Hepatocyte (in vitro differentiated cells): Measurements from ENCODE around the gene PUM2. TPM values are rescaled to one million over a fixed set of nuclear protein-coding genes. Genes with fewer than 3 reads are reported as not detected.

Experiments used
- DNase-seq: peaks from one replicate; pipeline ENCODE4 v3.0.0-alpha.2; 2016; ENCODE audit warnings: low spot score
- H2AFZ ChIP-seq: fragments of 200-600 bp; sonication (generic); 2 replicates; pipeline ENCODE4 v1.6.0; 2016; ENCODE audit warnings: antibody characterized with exemption, mild to moderate bottlenecking
- H3K27ac ChIP-seq: fragments of 200-600 bp; sonication (generic); 2 replicates; pipeline ENCODE4 v1.5.1; 2016; ENCODE audit warnings: mild to moderate bottlenecking
- H3K27me3 ChIP-seq: fragments of 200-600 bp; sonication (generic); 2 replicates; pipeline ENCODE4 v1.6.1; 2016
- H3K36me3 ChIP-seq: fragments of 200-600 bp; sonication (generic); replicated peaks from 2 replicates; pipeline ENCODE4 v1.5.1; 2016; ENCODE audit warnings: low read depth; ENCODE audit not compliant: insufficient read depth
- H3K4me1 ChIP-seq: fragments of 200-600 bp; sonication (generic); 2 replicates; pipeline ENCODE4 v1.5.1; 2016; ENCODE audit warnings: mild to moderate bottlenecking, moderate library complexity; ENCODE audit not compliant: insufficient read depth
- H3K4me2 ChIP-seq: fragments of 200-600 bp; sonication (generic); 2 replicates; pipeline ENCODE4 v1.6.0; 2016
- H3K4me3 ChIP-seq: fragments of 200-600 bp; sonication (generic); 2 replicates; pipeline ENCODE4 v1.5.1; 2016; ENCODE audit warnings: mild to moderate bottlenecking
- H3K79me2 ChIP-seq: fragments of 200-600 bp; sonication (generic); 2 replicates; pipeline ENCODE4 v1.6.0; 2017; ENCODE audit warnings: mild to moderate bottlenecking
- H3K9me2 ChIP-seq: fragments of 200-600 bp; sonication (generic); replicated peaks from 2 replicates; pipeline ENCODE4 v1.6.0; 2017; ENCODE audit warnings: mild to moderate bottlenecking; ENCODE audit not compliant: insufficient read depth
- H3K9me3 ChIP-seq: fragments of 200-600 bp; sonication (generic); 2 replicates; pipeline ENCODE4 v1.5.1; 2016; ENCODE audit warnings: low read depth, mild to moderate bottlenecking
- H4K20me1 ChIP-seq: fragments of 200-600 bp; sonication (generic); 2 replicates; pipeline ENCODE4 v1.6.0; 2016; ENCODE audit warnings: mild to moderate bottlenecking; ENCODE audit not compliant: insufficient read depth, poor library complexity, severe bottlenecking
- EZH2 ChIP-seq: fragments of 200-600 bp; sonication (generic); IDR thresholded peaks from 2 replicates; pipeline ENCODE4 v1.6.1; 2016; ENCODE audit warnings: antibody characterized with exemption, mild to moderate bottlenecking, borderline replicate concordance
- EZH2phosphoT487 ChIP-seq: fragments of 200-600 bp; sonication (generic); IDR thresholded peaks from one replicate; pipeline ENCODE4 v1.6.1; 2018; ENCODE audit warnings: antibody characterized with exemption, mild to moderate bottlenecking, low read depth, moderate library complexity; ENCODE audit not compliant: unreplicated experiment, severe bottlenecking
- WGBS: methylation state at CpG from one replicate; pipeline ENCODE4 v1.1.6; 2016; ENCODE audit warnings: low lambda C conversion rate; ENCODE audit errors: missing lambda C conversion rate; 5-methylcytosine and 5-hydroxymethylcytosine counted together
- polyA plus RNA-seq: library from polyadenylated mRNA; unstranded; fragments of >200 nt; fragmentation: Nextera tagmentation; extraction: Ambion mirVana; gene quantifications from 2 replicates; pipeline ENCODE4 v1.2.1, GENCODE V29; 2016
- total RNA-seq: library from RNA; depleted of rRNA; stranded (reverse); fragments of >200 nt; gene quantifications from 2 replicates; pipeline ENCODE4 v1.2.3, GENCODE V29; 2014
- TF ChIP-seq, protein P1 (sequence below): fragments of 200-600 bp; sonication (generic); IDR thresholded peaks from 2 replicates; pipeline ENCODE4 v1.5.1; 2016; ENCODE audit warnings: antibody characterized with exemption, mild to moderate bottlenecking; ENCODE audit not compliant: poor library complexity

Gene PUM2
- total and polyA plus RNA-seq, 2 experiments from 2014 or later = 14.4 to 55.5 TPM

DNA sequence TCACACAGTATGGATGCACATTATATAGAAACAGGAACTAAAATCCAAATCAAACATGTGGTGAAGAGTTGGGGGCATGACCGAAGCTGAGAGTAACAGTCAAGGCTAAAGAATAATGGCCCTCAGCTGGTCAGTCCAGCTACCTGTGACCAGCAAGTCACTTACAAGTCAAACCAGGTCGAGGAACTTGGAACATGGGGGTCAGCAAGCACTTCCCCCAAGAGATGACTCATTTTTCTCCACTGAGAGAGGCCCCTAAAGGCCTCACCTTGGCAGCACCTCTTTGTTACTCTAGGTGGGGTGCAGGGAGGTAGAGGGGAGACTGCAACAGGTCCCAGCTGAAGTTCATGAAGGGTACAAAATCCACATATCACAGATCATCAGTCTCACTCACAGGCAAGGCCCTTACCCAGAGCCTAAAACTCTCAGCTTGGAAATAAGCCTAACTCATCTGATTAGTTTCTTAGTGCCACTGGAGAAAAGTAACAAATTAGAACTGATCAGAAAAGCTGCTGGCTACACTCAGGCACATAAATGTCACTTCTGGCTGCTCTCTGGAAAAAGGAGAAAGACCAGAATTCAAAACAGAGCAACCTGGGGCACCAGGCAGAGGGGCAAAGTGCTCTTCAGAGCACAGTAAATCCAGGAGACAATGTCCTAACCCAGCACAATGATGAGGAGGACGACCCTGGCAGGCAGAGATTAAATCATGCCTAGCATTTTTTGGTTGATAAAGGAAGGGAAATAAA lies 129.7 kb downstream of the PUM2 start:
- H3K9me2 ChIP-seq = no peaks in the 10 kb centered on the region
- H3K36me3 ChIP-seq = no peaks in the 10 kb centered on the region
- no peak overlapping the region for H3K4me3 ChIP-seq
- DNase-seq = no peak
- H4K20me1 ChIP-seq = no peaks in the 10 kb centered on the region
- no peaks in the 10 kb centered on the region for H3K27me3 ChIP-seq
- peak overlapping the region; percentile 97 for H3K27ac ChIP-seq
- H3K4me1 ChIP-seq = peaks cover 27% of the 10 kb centered on the region
- H3K79me2 ChIP-seq = peaks cover 75% of the 10 kb centered on the region
- H3K9me3 ChIP-seq = no peaks in the 10 kb centered on the region
- no peak overlapping the region for H2AFZ ChIP-seq
- TF ChIP-seq, protein P1, sequence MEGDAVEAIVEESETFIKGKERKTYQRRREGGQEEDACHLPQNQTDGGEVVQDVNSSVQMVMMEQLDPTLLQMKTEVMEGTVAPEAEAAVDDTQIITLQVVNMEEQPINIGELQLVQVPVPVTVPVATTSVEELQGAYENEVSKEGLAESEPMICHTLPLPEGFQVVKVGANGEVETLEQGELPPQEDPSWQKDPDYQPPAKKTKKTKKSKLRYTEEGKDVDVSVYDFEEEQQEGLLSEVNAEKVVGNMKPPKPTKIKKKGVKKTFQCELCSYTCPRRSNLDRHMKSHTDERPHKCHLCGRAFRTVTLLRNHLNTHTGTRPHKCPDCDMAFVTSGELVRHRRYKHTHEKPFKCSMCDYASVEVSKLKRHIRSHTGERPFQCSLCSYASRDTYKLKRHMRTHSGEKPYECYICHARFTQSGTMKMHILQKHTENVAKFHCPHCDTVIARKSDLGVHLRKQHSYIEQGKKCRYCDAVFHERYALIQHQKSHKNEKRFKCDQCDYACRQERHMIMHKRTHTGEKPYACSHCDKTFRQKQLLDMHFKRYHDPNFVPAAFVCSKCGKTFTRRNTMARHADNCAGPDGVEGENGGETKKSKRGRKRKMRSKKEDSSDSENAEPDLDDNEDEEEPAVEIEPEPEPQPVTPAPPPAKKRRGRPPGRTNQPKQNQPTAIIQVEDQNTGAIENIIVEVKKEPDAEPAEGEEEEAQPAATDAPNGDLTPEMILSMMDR = no peak
- TF ChIP-seq EZH2phosphoT487 (no peak), EZH2 (no peak)
- 64% methylated on average over 3 of the region's 3 CpGs for WGBS
- H3K4me2 ChIP-seq = peak overlapping the region; percentile 99

DNA sequence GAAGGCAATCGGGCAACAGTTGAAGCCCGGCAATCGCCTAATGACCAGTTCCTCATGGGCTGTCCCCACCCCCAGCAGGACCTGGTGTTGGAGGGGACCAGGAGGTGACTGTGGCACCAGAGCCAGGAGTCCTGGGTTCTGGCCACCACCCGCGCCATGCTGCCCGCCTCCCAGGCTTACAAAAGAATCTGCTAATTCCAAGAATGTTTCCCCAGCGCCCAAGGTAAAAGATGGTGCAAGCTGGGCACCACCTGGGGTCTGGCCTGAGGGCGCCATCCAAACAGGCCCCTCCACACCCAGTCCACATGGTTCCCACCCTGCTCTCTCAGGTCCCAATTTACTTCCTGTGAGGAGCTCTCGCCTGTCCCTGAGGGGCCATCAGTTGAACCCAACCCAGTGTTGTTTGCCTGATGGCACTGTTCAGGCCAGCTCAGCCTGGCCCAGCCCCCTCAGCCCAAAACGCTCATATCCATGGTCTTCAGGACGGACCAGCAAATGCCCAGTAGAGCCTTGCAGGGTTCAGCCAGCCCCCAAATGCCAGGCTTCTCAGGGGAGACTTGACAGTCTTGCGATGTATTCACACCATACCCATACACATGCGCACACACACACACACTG lies 130.8 kb downstream of the PUM2 start:
- Histone ChIP-seq H4K20me1 (no peaks in the 10 kb centered on the region), H3K79me2 (peaks cover 84% of the 10 kb centered on the region), H3K4me3 (no peak overlapping the region), H3K36me3 (no peaks in the 10 kb centered on the region), H3K4me2 (no peak overlapping the region), H2AFZ (no peak overlapping the region), H3K9me3 (no peaks in the 10 kb centered on the region), H3K4me1 (peaks cover 32% of the 10 kb centered on the region), H3K27ac (no peak overlapping the region), H3K9me2 (no peaks in the 10 kb centered on the region), H3K27me3 (no peaks in the 10 kb centered on the region)
- no peak for TF ChIP-seq EZH2phosphoT487
- no peak for TF ChIP-seq EZH2
- TF ChIP-seq, protein P1 = no peak
- no peak for DNase-seq
- 96% methylated on average over 13 of the region's 13 CpGs for WGBS

DNA sequence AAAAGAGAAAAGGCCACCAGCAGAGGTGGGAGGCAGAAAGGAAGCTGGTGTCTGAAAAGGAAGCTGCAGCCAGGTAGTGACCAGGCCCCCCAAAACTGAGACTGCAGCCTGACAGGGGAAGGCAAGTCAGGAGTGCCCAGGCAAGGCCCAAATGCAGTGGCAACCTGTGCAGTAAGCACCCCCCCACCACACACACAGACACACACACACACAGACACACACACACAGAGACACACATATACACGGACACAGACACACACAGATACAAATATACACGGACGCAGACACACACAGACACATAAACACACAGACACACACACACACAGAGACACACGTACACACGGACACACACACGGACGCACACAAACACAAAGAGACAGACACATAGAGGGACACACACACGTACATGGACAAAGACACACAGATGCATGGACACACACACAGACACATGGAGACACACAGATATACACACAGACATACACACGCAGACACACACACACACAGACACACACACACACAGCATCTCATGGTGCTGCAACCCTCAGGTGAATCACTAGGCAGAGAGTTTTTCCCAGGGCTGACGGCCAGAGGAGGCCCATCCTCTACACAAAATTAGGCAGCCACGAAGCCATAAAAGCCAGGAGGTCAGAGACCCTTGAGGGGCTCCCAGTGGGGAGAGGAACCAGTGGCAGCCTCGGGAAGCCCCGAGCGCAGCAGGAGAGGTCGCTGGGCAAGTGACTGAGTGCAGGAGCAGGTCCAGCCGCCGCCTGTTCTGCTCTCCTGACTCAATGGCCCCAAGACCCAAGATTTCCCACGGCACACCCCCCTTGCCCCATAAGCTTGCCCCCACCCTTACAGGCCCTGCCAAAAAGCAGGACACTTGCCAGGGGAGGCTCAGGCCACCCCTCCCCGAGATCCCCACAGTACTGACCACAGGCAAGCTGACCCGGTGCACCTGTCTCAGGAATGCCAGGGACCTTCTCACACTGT lies 132.0 kb downstream of the PUM2 start:
- TF ChIP-seq, protein P1 = no peak
- TF ChIP-seq EZH2phosphoT487 (no peak), EZH2 (no peak)
- Histone ChIP-seq H3K79me2 (peaks cover 88% of the 10 kb centered on the region), H3K9me3 (no peaks in the 10 kb centered on the region), H3K9me2 (no peaks in the 10 kb centered on the region), H3K36me3 (no peaks in the 10 kb centered on the region), H2AFZ (no peak overlapping the region), H3K4me1 (peaks cover 44% of the 10 kb centered on the region), H3K4me2 (no peak overlapping the region), H3K27me3 (no peaks in the 10 kb centered on the region), H3K4me3 (no peak overlapping the region), H3K27ac (no peak overlapping the region), H4K20me1 (no peaks in the 10 kb centered on the region)
- no peak for DNase-seq
- WGBS = 91% methylated on average over 16 of the region's 20 CpGs
